Bronchial epithelial cell (primary cell): ENCODE results near the gene DUSP3. TPM values are rescaled to one million over a fixed set of nuclear protein-coding genes. Genes with fewer than 3 reads are reported as not detected.
A peak's percentile ranks its signal among the peaks of the same experiment; 100 is the strongest.

Experiments
- DNase-seq: peaks from one replicate; pipeline ENCODE4 v3.0.0-alpha.2; 2010; ENCODE audit warnings: low read depth
- FAIRE-seq: peaks from 2 replicates; lab custom pipeline; 2011; peaks lifted over from hg19 to GRCh38; lab: Jason Lieb, UNC
- H3K27me3 ChIP-seq: 2 replicates; pipeline ENCODE4 v1.5.1; 2011; ENCODE audit warnings: low read length; ENCODE audit not compliant: control insufficient read depth, insufficient read depth
- H3K36me3 ChIP-seq: 2 replicates; pipeline ENCODE4 v1.5.1; 2011; ENCODE audit warnings: low read length; ENCODE audit not compliant: control insufficient read depth, insufficient read depth
- H3K4me3 ChIP-seq: 2 replicates; pipeline ENCODE4 v1.5.1; 2011; ENCODE audit warnings: mild to moderate bottlenecking, low read depth, low read length, control low read depth
- total RNA-seq: library from RNA; depleted of rRNA; stranded (reverse); fragments of >200 nt; gene quantifications from 2 replicates; pipeline ENCODE4 v1.2.1, GENCODE V29; 2014
- TF ChIP-seq, protein P1 (sequence below): IDR thresholded peaks from 2 replicates; pipeline ENCODE4 v1.5.1; 2011; ENCODE audit warnings: mild to moderate bottlenecking, moderate library complexity, low read length, control low read depth, inconsistent platforms; ENCODE audit not compliant: insufficient read depth, severe bottlenecking

The DUSP3 gene
- total RNA-seq, 1 donor from 2014 or later, result 36.9 TPM

DNA sequence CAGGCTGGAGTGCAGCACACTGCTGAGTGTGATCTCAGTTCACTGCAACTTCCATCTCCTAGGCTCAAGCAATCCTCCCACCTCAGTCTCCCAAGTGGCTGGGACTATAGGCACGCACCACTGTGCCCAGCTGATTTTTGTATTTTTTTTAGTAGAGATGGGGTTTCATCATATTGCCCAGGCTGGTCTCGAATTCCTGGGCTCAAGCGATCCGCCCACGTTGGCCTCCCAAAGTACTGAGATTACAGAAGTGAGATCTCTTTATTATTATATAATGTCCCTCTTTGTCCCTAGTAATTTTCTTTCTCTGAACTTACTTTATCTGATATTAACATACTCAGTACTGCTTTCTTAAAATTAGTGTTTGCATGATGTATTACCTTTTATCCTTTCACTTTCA, 9.8 kb upstream of the DUSP3 start:
- Histone ChIP-seq H3K4me3 (no peak overlapping the region), H3K27me3 (no peaks in the 10 kb centered on the region), H3K36me3 (no peaks in the 10 kb centered on the region)
- FAIRE-seq, result no peak
- TF ChIP-seq, protein P1, sequence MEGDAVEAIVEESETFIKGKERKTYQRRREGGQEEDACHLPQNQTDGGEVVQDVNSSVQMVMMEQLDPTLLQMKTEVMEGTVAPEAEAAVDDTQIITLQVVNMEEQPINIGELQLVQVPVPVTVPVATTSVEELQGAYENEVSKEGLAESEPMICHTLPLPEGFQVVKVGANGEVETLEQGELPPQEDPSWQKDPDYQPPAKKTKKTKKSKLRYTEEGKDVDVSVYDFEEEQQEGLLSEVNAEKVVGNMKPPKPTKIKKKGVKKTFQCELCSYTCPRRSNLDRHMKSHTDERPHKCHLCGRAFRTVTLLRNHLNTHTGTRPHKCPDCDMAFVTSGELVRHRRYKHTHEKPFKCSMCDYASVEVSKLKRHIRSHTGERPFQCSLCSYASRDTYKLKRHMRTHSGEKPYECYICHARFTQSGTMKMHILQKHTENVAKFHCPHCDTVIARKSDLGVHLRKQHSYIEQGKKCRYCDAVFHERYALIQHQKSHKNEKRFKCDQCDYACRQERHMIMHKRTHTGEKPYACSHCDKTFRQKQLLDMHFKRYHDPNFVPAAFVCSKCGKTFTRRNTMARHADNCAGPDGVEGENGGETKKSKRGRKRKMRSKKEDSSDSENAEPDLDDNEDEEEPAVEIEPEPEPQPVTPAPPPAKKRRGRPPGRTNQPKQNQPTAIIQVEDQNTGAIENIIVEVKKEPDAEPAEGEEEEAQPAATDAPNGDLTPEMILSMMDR, result no peak
- no peak for DNase-seq

DNA sequence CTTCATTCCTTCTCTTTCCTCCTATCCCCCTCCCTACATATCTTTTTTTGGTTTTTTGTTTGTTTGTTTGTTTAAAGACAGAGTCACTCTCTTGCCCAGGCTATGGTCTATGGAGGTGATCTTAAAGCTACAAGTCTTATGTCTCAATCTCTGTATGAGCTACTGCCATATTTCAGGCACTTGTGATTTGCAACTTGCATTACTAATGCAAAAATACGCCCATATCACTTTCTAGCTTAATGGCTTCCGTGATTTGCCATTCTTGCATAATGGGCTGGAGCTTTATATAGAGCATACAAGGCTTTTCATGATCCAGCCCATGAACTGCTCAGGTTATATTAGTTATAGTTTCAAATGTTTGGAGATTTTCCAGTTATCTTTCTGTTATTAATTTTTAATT, 9.0 kb upstream of the DUSP3 start:
- TF ChIP-seq, protein P1, result no peak
- FAIRE-seq (no peak), DNase-seq (peak; percentile 17)
- Histone ChIP-seq H3K4me3 (no peak overlapping the region), H3K27me3 (no peaks in the 10 kb centered on the region), H3K36me3 (no peaks in the 10 kb centered on the region)

DNA sequence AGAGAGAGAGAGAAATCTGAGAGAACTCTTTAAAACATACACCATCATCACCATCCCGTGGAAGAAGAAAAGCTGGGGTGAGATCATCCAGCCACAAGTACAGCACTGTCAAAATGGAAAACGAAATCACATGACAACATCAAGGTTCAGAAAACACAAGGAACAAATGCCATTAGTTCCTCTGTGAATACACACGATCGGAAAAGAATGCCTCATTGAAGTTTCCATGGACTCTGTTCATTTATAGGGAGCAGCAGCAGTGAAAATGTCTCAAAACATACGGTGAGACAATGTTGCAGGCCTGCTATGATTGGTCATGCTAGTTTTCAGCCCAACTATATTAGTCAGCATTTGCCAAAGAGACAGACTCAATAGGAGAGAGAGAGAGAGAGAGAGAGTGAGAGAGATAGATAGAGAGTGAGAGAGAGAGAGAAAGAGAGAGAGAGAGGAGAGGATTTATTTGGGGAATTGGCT, 5.9 kb upstream of the DUSP3 start:
- no peak for FAIRE-seq
- Histone ChIP-seq H3K27me3 (no peaks in the 10 kb centered on the region), H3K4me3 (no peak overlapping the region), H3K36me3 (no peaks in the 10 kb centered on the region)
- peak; percentile 54 for DNase-seq
- TF ChIP-seq, protein P1, result no peak

DNA sequence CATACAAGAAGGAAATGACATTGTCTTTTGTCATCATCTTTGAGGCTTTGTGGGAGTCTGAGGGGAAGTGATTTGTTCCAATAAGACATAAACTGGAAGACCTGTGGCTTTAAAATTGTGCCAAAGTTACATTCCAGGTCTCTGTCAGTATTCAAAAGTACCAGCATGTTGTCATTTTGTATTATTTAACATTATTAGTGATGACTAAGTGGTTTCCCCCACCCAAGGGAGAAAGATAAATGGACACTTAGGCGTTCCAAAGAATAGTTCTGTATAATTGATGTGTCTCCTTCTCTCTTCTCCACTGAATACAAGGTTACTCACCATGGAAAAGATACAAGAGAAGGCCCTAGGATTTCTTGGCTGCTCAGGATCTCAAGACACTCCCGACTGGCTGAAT, 5.3 kb upstream of the DUSP3 start:
- DNase-seq (no peak), FAIRE-seq (no peak)
- Histone ChIP-seq H3K36me3 (no peaks in the 10 kb centered on the region), H3K27me3 (no peaks in the 10 kb centered on the region), H3K4me3 (no peak overlapping the region)
- TF ChIP-seq, protein P1, result no peak

GRCh38 chr17:43782913-43783680, 4.3 kb upstream of the DUSP3 start:
- Histone ChIP-seq H3K36me3 (no peaks in the 10 kb centered on the region), H3K4me3 (no peak overlapping the region), H3K27me3 (no peaks in the 10 kb centered on the region)
- FAIRE-seq, result no peak
- DNase-seq, result no peak
- TF ChIP-seq, protein P1, result no peak
